Mucosa of descending colon (tissue), 3 donors: ENCODE data around the gene IL17C. TPM values are rescaled to one million over a fixed set of nuclear protein-coding genes. Genes with fewer than 3 reads are reported as not detected.

Experiments used
- ATAC-seq: fragments of 200-7000 bp; cut with Tn5 transposase; one replicate; pipeline ENCODE4 v1.9.1; 2020; ENCODE audit warnings: mild to moderate bottlenecking, moderate library complexity
- DNase-seq, 3 donors: peaks; one replicate each; pipeline ENCODE4 v3.0.0-alpha.2; 2020
- H3K36me3 ChIP-seq: fragments of 200-600 bp; one replicate; pipeline ENCODE4 v1.8.0; 2021; ENCODE audit warnings: low read depth, mild to moderate bottlenecking
- H3K4me1 ChIP-seq: fragments of 200-600 bp; one replicate; pipeline ENCODE4 v1.8.0; 2021; ENCODE audit warnings: low read depth, mild to moderate bottlenecking
- H3K4me3 ChIP-seq: fragments of 200-600 bp; one replicate; pipeline ENCODE4 v1.8.0; 2021; ENCODE audit warnings: mild to moderate bottlenecking
- H3K9me3 ChIP-seq: fragments of 200-600 bp; one replicate; pipeline ENCODE4 v1.8.0; 2021; ENCODE audit warnings: mild to moderate bottlenecking
- CTCF ChIP-seq: fragments of 200-600 bp; IDR thresholded peaks from one replicate; pipeline ENCODE4 v1.8.0; 2022; ENCODE audit warnings: antibody characterized with exemption, mild to moderate bottlenecking
- intact Hi-C, 2 donors: fragments of 100-400 bp; cut with DNase I in 1 of 2; cut with micrococcal nuclease in 1 of 2; formaldehyde crosslinking; loops; one replicate each; pipeline versions ENCODE4 v1.11.0 to v1.11.1; 2022; cut with DNase I, micrococcal nuclease
- total RNA-seq, 3 donors: library from RNA; stranded (reverse); fragmentation: NEBNext Ultra II Directional in 2 of 3; extraction: Animal tissue kit (Norgen Biotek cat#: 25700) in 2 of 3; gene quantifications; one replicate each; pipeline versions ENCODE4 v1.2.1 to v1.2.4, GENCODE V29; 2021 to 2023
- donor health status: DM: no; HTN: no; CAD: no; lungs with moderate emphysema.
- donor health status: DM: no; HTN: no; CAD: no.
- donor health status: DM: no; HTN: yes; CAD: no.

IL17C gene
- total RNA-seq, 3 donors from 2014 or later: not detected

- no peaks in the 10 kb centered on the region for H3K9me3 ChIP-seq
- intact Hi-C loops: no loop called here
- no peaks in the 10 kb centered on the region for H3K36me3 ChIP-seq
- DNase-seq: no peak
- no peak for ATAC-seq
- H3K4me1 ChIP-seq: peaks cover 12% of the 10 kb centered on the region
- no peak for TF ChIP-seq CTCF
- H3K4me3 ChIP-seq: no peak overlapping the region
Measured at GRCh38 chr16:88684569-88685155, 46.3 kb downstream of the IL17C start.

- Histone ChIP-seq H3K4me1 (peaks cover 12% of the 10 kb centered on the region), H3K36me3 (no peaks in the 10 kb centered on the region), H3K9me3 (no peaks in the 10 kb centered on the region), H3K4me3 (no peak overlapping the region)
- TF ChIP-seq CTCF: peak; percentile 22
- ATAC-seq (peak; percentile 0), DNase-seq (peak in 1 of 3 donors; percentile 50)
- intact Hi-C loops: no loop called here
Measured at GRCh38 chr16:88685156-88686061, 47.0 kb downstream of the IL17C start.

GRCh38 chr16:88686062-88686438, 47.7 kb downstream of the IL17C start:
- peaks cover 12% of the 10 kb centered on the region for H3K4me1 ChIP-seq
- H3K9me3 ChIP-seq: no peaks in the 10 kb centered on the region
- intact Hi-C loops: no loop called here
- H3K4me3 ChIP-seq: peak overlapping the region; percentile 9
- DNase-seq (peak in 2 of 3 donors; percentile 46 to 82), ATAC-seq (peak; percentile 55)
- no peaks in the 10 kb centered on the region for H3K36me3 ChIP-seq
- TF ChIP-seq CTCF: no peak

- TF ChIP-seq CTCF: no peak
- Histone ChIP-seq H3K4me1 (peaks cover 12% of the 10 kb centered on the region), H3K4me3 (peak within 1 kb of the TSS; percentile 9), H3K36me3 (no peaks in the 10 kb centered on the region), H3K9me3 (no peaks in the 10 kb centered on the region)
- DNase-seq (peak; percentile 93 to 96 (median 94)), ATAC-seq (peak; percentile 94)
- intact Hi-C loops: no loop called here
Measured at GRCh38 chr16:88686439-88687253, 48.3 kb downstream of the IL17C start, which contains the start of gene SNAI3. Gene SNAI3 (minus strand): TSS chr16:88686507. CDS start chr16:88686406, 101 bp downstream.

- Histone ChIP-seq H3K36me3 (no peaks in the 10 kb centered on the region), H3K4me1 (peaks cover 17% of the 10 kb centered on the region), H3K9me3 (no peaks in the 10 kb centered on the region), H3K4me3 (no peak overlapping the region)
- intact Hi-C loops: no loop called here
- DNase-seq (peak in 1 of 3 donors; percentile 36), ATAC-seq (no peak)
- no peak for TF ChIP-seq CTCF
Measured at GRCh38 chr16:88687254-88687576, 48.8 kb downstream of the IL17C start.
